ENCODE measurements around the gene KPNA6.

KPNA6 gene

DNA sequence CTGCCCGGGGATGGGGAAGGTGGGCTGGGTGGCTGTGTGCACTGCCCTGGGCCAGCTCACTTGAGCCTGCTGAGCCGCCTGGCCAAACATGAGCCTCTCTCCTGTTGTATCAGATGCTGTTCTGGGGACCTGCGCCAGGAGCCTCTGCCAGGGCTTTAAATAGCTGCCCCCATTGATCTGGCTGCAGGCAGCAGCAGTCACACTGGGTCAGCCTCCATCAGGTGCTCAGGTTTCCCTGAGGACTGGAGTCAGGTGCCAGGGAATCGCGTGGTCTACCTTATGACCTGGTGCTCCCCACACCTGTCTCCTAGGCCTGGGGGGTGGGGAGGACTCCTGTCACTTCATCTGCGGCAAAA lies 91.8 kb downstream of the KPNA6 start:
- H3K27me3 ChIP-seq (ENCODE audit: low read depth, low read length): no peaks in the 10 kb centered on the region
- peaks cover 17% of the 10 kb centered on the region for H3K36me3 ChIP-seq (replicated peaks; ENCODE audit: low read depth, low read length)
- no peaks in the 10 kb centered on the region for H3K9me3 ChIP-seq (ENCODE audit: insufficient read depth, low read length)
- no peaks in the 10 kb centered on the region for H4K20me1 ChIP-seq (ENCODE audit: insufficient read depth, low read length)
- no peak for TF ChIP-seq EZH2phosphoT487 (IDR thresholded peaks at IDR 0.05; ENCODE audit: low read depth)
- TF ChIP-seq, protein P1, sequence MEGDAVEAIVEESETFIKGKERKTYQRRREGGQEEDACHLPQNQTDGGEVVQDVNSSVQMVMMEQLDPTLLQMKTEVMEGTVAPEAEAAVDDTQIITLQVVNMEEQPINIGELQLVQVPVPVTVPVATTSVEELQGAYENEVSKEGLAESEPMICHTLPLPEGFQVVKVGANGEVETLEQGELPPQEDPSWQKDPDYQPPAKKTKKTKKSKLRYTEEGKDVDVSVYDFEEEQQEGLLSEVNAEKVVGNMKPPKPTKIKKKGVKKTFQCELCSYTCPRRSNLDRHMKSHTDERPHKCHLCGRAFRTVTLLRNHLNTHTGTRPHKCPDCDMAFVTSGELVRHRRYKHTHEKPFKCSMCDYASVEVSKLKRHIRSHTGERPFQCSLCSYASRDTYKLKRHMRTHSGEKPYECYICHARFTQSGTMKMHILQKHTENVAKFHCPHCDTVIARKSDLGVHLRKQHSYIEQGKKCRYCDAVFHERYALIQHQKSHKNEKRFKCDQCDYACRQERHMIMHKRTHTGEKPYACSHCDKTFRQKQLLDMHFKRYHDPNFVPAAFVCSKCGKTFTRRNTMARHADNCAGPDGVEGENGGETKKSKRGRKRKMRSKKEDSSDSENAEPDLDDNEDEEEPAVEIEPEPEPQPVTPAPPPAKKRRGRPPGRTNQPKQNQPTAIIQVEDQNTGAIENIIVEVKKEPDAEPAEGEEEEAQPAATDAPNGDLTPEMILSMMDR (IDR thresholded peaks at IDR 0.05; ENCODE audit: low read depth, low read length): no peak
- H3K4me1 ChIP-seq (ENCODE audit: low read length): peaks cover 37% of the 10 kb centered on the region
- H3K4me3 ChIP-seq (ENCODE audit: low read length): peak overlapping the region; percentile 88
- peak overlapping the region; percentile 81 for H3K4me2 ChIP-seq (ENCODE audit: low read length)
- H3K9ac ChIP-seq (ENCODE audit: low read length): peak overlapping the region; percentile 76
- H3K27ac ChIP-seq (ENCODE audit: low read length): peak overlapping the region; percentile 93
- peaks cover 23% of the 10 kb centered on the region for H3K79me2 ChIP-seq (ENCODE audit: low read length)
- no peak overlapping the region for H2AFZ ChIP-seq (ENCODE audit: low read depth, low read length)

DNA sequence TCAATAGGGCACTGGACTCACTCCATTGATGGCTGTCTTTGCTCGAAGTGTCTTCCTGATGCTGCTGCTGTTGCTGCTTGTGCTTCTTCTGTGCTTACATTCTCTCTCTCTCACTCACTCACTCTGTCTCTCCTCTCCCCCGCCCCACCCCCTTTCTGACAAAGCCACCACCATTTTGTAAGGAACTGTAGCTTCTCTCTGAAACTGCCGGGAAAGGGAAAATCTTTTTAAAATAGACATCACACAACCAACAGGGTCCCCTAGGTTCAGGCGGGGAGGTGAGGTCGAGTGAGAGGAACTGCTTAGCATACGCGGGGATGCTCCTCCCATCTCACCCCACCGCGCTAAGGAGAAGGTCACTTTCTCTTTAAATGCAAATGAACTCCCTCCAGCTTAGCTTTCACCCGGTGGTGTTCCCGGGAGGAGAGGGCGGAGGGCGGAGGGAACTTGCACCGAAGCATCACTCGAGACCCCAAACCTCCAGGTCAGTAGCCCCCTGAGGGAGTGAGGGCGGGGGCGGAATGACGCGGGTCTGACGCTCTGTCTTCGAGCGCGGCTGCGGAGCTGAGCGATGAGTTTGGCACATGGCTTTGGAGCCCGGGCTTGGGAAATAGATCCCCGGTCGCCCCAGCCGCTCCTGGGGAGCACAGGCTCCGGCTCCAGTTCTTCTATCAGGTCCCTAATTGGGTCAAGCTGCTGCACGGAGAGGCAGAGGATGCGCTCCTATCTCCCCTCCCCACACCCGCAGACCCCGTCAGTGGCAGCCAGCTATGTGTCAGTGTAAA lies 92.6 kb downstream of the KPNA6 start, which contains the start of gene CCDC28B:
Gene CCDC28B (plus strand): TSS at position 370 of the 785 bp plus-strand sequence. CDS start 1,341 bp downstream, outside the sequence.
- Histone ChIP-seq H3K9me3 (ENCODE audit: insufficient read depth, low read length) (no peaks in the 10 kb centered on the region), H3K4me3 (ENCODE audit: low read length) (peak within 1 kb of the TSS; percentile 88), H3K79me2 (ENCODE audit: low read length) (peaks cover 23% of the 10 kb centered on the region), H2AFZ (ENCODE audit: low read depth, low read length) (peak within 1 kb of the TSS; percentile 38; the same call in 1 of the 2 replicates), H3K9ac (ENCODE audit: low read length) (peak within 1 kb of the TSS; percentile 76), H4K20me1 (ENCODE audit: insufficient read depth, low read length) (no peaks in the 10 kb centered on the region), H3K4me2 (ENCODE audit: low read length) (peak within 1 kb of the TSS; percentile 81), H3K4me1 (ENCODE audit: low read length) (peaks cover 40% of the 10 kb centered on the region), H3K27me3 (ENCODE audit: low read depth, low read length) (no peaks in the 10 kb centered on the region), H3K36me3 (replicated peaks; ENCODE audit: low read depth, low read length) (peaks cover 17% of the 10 kb centered on the region), H3K27ac (ENCODE audit: low read length) (peak within 1 kb of the TSS; percentile 93)
- TF ChIP-seq, protein P1 (IDR thresholded peaks at IDR 0.05; ENCODE audit: low read depth, low read length): no peak
- no peak for TF ChIP-seq EZH2phosphoT487 (IDR thresholded peaks at IDR 0.05; ENCODE audit: low read depth)

DNA sequence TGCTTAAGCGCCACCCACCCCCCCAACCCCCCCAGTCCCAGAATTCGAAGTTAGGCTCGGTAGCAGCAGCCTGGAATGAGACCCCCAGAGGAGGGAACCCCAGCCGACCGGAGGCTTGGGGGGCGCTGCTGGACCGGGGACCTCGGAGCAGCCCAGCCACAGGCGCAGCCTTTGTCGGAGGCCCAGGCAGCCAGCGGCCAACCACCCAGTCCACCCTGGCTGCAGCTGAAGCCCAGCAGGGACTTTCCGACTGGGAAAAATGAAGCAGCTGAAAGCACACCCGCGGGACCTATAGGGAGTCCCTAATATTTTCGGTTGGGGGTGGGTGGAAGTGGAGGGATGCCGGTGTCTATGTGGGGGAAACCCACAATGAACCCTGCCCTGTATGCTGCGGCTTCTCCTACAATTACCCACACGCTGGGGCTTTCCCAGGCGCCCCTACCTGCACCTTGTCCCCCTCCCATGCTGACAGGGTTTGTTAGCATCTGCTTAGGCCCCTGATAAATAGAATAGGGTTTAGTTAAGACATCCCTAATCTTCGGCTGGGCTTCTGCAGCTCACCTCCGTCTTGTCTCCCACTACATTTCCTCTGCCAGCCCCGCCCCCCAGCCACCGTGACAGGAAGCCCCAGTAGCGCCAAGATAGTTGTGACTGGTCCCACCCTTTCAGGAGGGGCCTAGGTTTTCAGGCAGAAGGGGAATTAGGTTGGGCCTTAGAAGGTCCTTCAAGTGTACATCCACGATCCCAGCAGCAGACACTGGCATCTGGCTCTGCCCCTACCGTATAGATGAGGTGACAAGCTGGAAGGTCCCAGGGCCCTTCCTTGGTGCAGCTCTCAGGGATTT lies 93.4 kb downstream of the KPNA6 start:
- H3K4me1 ChIP-seq (ENCODE audit: low read length): peaks cover 44% of the 10 kb centered on the region
- peaks cover 21% of the 10 kb centered on the region for H3K36me3 ChIP-seq (replicated peaks; ENCODE audit: low read depth, low read length)
- H3K79me2 ChIP-seq (ENCODE audit: low read length): peaks cover 23% of the 10 kb centered on the region
- H3K4me3 ChIP-seq (ENCODE audit: low read length): peak overlapping the region; percentile 88
- H3K9me3 ChIP-seq (ENCODE audit: insufficient read depth, low read length): no peaks in the 10 kb centered on the region
- H2AFZ ChIP-seq (ENCODE audit: low read depth, low read length): no peak overlapping the region
- H3K4me2 ChIP-seq (ENCODE audit: low read length): peak overlapping the region; percentile 81
- no peaks in the 10 kb centered on the region for H3K27me3 ChIP-seq (ENCODE audit: low read depth, low read length)
- H4K20me1 ChIP-seq (ENCODE audit: insufficient read depth, low read length): no peaks in the 10 kb centered on the region
- no peak for TF ChIP-seq EZH2phosphoT487 (IDR thresholded peaks at IDR 0.05; ENCODE audit: low read depth)
- TF ChIP-seq, protein P1 (IDR thresholded peaks at IDR 0.05; ENCODE audit: low read depth, low read length): no peak
- H3K27ac ChIP-seq (ENCODE audit: low read length): peak overlapping the region; percentile 93
- H3K9ac ChIP-seq (ENCODE audit: low read length): peak overlapping the region; percentile 76

DNA sequence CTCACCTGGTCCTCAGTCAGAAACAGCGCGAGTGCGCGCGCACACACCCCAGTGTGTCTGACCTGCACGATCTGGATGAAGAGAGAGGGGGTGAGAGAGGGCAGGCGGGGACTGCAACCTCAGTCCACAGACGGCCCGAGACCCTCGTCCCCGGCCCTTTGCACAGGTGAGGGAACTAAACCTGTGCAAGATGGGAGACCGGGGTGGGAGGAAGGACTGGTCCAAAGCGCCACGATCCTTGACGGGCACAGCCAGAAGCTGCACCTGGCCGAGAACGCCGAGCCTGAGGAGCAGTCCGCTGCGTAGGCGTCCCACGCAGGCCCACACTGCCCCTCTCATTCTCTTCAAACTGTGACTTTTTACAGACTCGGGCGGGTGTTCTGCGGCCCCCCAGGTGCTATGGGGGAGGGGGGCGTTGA lies 97.1 kb downstream of the KPNA6 start:
- 0 out of 2 replicates have a peak overlapping the region, but pooled peaks have one; percentile 10 for H3K9ac ChIP-seq (ENCODE audit: low read length)
- no peak overlapping the region for H3K27ac ChIP-seq (ENCODE audit: low read length)
- no peak for TF ChIP-seq EZH2phosphoT487 (IDR thresholded peaks at IDR 0.05; ENCODE audit: low read depth)
- TF ChIP-seq, protein P1 (IDR thresholded peaks at IDR 0.05; ENCODE audit: low read depth, low read length): no peak
- peaks cover 26% of the 10 kb centered on the region for H3K36me3 ChIP-seq (replicated peaks; ENCODE audit: low read depth, low read length)
- peak overlapping the region; percentile 66 for H3K4me2 ChIP-seq (ENCODE audit: low read length)
- no peak overlapping the region for H2AFZ ChIP-seq (ENCODE audit: low read depth, low read length)
- no peaks in the 10 kb centered on the region for H3K27me3 ChIP-seq (ENCODE audit: low read depth, low read length)
- peak overlapping the region; percentile 76 for H3K4me3 ChIP-seq (ENCODE audit: low read length)
- no peaks in the 10 kb centered on the region for H4K20me1 ChIP-seq (ENCODE audit: insufficient read depth, low read length)
- peaks cover 43% of the 10 kb centered on the region for H3K4me1 ChIP-seq (ENCODE audit: low read length)
- no peaks in the 10 kb centered on the region for H3K9me3 ChIP-seq (ENCODE audit: insufficient read depth, low read length)
- peaks cover 23% of the 10 kb centered on the region for H3K79me2 ChIP-seq (ENCODE audit: low read length)

All from OCI-LY3 (cell line).